Activated gamma-delta T cell treated with Interleukin-2 at 50 U/mL for 16 hours (primary cell): Measurements from ENCODE around the gene TBC1D21.

Experiments used
- DNase-seq: peaks from one replicate; pipeline ENCODE4 v3.0.0-alpha.2; 2020

TBC1D21 gene

DNA sequence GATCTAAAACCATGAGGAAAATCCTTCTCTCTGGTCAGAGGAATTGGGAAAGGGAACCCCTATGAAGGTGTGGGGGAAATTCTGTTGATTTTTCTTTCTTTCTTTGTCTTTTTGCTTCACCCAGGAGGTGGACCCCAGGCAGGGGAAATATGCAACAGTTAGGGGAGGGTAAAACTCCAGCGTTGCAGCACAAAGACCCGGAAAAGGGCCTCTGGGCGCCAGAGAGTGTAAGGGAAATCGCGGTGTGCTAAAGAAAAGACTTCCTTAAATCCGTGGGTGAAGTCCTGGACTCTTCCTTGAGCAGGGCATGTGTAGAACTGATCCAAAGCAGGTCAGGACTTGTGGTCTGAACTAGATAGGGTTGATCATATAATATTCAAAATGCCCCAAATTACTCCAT is 11.1 kb upstream of the TBC1D21 start:
- DNase-seq = no peak

DNA sequence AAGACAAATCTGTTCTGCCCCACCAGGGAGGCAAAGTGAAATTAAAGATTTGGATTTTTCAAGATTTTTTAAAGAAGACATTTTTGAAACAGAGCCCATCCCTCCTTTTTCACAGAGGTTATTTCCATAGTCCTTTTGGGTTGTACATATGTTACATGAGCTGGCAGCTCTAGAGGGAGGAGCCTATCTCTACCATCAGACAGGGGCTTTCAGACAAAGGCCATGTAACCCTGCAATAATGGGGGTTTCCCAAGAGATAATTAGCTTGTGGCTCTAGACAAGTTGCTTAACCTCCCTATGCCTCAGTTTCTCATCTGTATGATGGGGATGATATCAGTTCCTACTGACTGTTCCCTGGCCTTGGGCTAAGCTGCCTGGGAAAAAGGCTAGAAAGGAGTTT is 8.0 kb upstream of the TBC1D21 start:
- DNase-seq = no peak

DNA sequence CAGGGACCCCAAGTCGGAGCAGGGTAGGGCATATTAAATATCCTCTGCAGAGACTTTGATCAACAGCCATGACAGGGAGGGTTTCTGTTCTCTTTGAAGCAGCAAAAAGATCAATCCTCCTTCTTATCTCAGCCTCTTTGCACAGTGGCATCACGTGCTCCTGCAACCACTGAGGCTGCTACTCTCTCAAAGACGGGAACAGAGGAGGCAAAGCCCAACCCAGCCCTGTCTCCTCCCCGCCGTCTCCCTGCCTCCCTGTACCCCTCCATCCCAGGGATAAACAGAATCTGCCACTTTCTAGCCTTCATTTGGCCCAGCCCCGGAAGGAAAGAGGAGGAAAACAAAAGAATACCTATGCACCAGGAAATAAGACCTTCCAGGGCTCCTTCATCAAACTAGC is 7.5 kb upstream of the TBC1D21 start:
- no peak for DNase-seq

- DNase-seq = no peak
Measured at GRCh38 chr15:73866481-73866880, 6.9 kb upstream of the TBC1D21 start.

DNA sequence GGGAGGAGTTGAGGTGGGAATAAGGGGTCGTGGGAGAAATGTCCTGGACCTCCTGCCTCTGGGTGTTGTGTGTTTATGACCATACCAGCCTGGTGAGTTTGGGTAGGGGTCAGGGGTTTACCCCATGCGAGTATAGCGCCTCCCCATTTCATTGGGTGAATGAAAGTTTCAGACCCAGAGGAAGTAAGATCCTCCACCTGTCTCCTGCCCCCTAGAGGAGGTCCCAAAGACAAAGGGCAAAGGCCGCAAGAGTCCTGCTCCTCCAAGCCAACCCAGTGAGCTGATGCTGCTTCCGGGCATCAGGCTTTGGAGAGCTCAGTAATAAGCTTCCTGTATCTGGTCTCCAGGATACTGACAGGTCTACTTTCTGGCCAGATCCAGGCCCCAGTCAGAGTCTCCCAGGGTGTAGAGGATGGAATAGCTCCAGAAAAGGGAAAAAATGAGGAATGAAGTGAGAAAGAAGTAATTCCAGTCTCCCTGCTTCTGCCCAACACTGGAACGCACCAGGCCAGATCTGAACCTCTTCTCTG is 6.4 kb upstream of the TBC1D21 start:
- DNase-seq = no peak

GRCh38 chr15:73867426-73867825 is 5.9 kb upstream of the TBC1D21 start:
- no peak for DNase-seq

DNA sequence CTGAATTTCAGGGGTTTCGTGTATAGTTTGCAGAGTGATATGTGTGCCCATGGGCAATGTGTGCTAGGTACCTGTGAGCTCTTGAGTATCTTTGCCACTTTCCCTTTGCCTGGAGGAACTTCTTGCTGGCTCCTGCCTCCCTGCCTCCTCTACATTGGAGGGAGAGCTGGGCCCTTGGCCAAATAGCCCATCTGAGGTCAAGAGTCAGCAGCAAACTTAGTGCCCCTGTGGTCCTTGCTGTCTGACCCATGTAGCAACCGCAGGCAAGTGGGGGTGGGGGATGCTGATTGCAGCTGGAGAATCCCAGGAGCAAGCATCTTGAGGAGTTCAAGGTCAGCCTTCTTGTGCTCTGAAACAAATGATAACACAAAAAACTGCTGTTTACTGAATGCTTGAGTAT is 5.4 kb upstream of the TBC1D21 start:
- no peak for DNase-seq

DNA sequence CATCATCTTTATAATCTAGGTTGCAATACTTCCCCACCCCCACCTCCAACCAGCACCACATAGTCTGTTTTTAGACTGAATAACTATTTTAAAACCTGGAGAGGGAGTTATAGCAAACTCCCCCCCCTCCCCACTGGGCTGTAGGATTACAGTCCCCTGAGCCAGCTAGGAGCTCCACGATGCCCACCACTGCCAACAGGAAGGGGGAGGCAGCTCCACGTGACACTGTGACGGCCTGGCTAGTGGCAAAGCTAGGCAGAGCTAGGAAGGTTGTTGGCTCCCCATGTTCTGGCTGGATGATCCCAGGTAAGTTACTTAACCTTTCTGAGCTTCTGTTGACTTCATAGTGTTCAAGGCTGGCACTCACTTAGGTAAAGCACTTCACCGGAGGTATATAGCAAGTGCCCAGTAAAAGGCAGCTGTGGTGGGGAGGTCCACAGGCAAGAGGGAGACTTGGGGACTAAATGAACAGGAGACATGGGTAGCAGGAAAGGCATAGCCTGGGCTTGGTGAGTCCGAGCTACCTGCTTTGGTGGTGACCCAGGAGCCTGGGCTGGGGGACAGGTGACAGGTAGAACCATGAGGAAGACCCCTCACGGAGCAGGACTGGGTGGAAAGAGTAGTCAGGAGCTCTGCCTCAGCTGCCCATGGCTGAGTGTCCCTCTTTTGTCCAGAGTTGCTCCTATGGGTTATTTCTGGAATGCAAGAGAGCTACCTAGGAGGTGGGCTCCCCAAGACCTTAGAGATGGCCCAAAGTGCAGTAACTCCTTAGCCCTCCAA is 4.0 kb upstream of the TBC1D21 start:
- no peak for DNase-seq

DNA sequence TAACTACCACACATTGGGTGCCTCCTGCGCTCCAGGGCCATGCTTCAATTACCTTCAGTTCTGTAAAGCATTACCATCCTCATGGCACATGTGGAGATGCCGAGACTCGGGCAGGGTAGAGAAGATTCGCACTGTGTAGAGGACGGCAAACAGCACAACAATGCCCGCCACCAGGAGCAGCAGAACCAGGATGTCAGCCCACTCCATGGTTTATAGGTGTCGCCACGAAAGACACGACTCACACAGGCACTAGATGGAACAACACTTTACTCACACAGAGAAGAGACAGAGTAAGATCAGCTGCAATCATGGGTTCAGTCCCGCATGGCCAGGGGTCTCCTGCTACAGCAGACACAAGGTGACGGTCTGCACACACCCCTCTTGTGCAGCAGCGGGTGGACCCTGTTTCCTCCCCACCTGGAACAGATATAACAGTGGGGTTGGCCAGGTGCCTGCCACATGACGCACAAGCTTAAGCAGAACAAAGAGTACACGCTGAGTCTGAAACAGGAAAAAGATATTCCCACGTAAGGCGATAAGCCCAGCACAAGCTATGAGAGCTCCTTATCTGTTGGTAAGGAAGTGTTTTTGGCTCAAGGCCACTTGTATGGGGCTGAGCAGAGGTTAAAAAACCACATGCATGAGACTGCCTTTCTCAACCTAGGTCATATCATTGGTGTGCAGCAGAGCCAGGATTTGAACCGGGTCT is 2.5 kb upstream of the TBC1D21 start:
- DNase-seq = no peak

DNA sequence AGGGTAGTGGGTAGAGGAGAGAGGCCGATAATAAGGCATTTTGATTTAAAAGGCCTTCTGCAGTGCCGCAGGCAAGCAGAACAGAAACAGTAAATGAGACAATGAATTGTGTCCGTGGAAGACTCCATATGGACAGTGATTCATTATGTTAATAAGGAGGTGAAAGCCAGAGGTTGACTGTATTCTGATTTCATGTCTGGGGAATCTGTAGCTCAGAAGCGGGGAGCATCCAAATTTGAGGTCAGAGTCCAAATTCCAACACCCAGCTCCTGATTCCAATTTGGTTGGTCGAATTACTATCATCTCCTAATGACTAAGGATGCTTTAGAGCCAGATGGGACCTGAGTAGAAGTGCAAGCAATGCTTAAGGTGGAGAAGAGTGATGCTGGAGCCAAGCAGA is 1.0 kb upstream of the TBC1D21 start:
- no peak for DNase-seq

GRCh38 chr15:73873889-73874511 is 636 bp downstream of the TBC1D21 start:
- peak; percentile 21 for DNase-seq

- no peak for DNase-seq
Measured at GRCh38 chr15:73879426-73879825, 6.1 kb downstream of the TBC1D21 start.

DNA sequence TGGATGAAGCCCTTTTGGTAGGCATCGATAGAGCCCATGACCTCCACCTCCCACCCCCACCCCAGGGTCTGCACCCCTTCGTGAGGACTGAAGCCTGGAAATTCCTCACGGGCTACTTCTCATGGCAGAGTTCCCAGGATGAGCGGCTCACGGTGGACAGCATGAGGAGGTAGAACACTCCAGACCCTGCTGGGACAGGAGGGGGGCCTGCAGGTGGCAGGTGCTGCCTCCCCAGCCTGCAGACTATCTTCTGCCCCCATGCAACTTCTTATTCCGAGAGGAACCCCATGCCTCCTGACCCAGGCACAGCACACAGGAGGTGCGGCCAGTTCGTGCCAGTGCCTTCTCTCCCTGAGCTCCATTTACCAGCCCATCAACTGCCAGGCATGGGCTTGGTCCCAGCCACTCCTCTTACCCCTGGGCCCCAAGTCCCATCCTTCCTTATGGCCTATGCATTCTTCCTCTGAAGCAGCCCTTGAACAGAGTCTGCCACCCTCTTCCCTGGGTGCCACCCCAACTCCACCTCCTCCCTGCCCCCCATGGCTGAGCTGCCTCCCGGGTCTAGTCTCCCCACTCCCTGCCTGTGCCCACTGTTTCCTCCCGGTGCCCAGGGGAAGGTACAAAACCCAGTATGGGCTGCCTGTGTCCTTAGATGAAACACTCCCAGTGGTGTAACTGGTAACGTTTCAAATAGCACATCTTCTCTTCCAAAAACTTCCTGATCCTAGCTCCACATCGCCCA is 8.4 kb downstream of the TBC1D21 start:
- no peak for DNase-seq

GRCh38 chr15:73882761-73883419 is 9.5 kb downstream of the TBC1D21 start:
- DNase-seq = no peak

GRCh38 chr15:73884159-73884558 is 10.8 kb downstream of the TBC1D21 start:
- no peak for DNase-seq

DNA sequence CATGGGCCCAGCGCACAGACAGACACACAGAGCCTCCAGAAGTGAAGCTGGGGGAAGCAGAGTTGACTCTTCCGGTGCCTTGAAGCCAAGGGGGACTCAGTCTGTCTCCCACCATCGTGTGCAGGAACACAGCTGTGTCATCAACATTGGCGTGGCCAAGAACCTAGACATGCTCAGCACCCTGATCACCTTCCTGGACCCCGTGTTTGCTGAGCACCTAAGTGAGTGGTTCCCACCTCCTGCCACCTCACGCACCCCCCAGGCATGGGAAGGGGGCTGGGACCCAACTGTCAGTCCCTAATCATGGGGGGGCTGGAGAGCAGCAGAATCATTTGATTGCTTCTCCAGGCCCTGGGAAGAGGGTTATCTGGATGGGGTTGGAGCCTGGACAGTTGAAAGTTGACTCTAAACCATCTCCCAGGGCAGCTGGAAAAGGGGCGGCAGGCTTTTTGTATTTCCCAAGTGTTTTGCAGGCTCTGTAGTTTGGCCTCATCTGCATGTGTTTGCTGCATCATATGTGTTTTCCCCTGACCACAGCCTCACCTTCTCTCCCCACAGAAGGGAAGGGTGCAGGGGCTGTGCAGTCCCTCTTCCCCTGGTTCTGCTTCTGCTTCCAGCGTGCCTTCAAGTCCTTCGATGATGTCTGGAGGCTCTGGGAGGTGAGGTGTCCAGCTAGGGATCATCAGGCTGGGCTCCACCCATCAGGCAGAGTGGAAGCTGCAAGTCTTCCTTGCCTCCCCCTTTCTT is 12.8 kb downstream of the TBC1D21 start:
- no peak for DNase-seq

- DNase-seq = no peak
Measured at GRCh38 chr15:73886717-73887345, 13.5 kb downstream of the TBC1D21 start.

- no peak for DNase-seq
Measured at GRCh38 chr15:73887481-73887880, 14.1 kb downstream of the TBC1D21 start.

GRCh38 chr15:73888224-73889041 is 15.1 kb downstream of the TBC1D21 start:
- DNase-seq = no peak

- no peak for DNase-seq
Measured at GRCh38 chr15:73889053-73889761, 15.8 kb downstream of the TBC1D21 start.
